Left ventricle myocardium inferior (tissue), 1 donor: ENCODE data around the gene ZNF474. TPM values are rescaled to one million over a fixed set of nuclear protein-coding genes. Genes with fewer than 3 reads are reported as not detected.

Experiments used
- DNase-seq: peaks from one replicate; pipeline ENCODE4 v3.0.0-alpha.2; 2020
- H3K27ac ChIP-seq: fragments of 200-600 bp; replicated peaks from 2 replicates; pipeline ENCODE4 v1.8.0; 2021
- H3K27me3 ChIP-seq: fragments of 200-600 bp; 2 replicates; pipeline ENCODE4 v1.8.0; 2021; ENCODE audit warnings: low read depth
- H3K36me3 ChIP-seq: fragments of 200-600 bp; 2 replicates; pipeline ENCODE4 v1.8.0; 2021
- H3K4me1 ChIP-seq: fragments of 200-600 bp; 2 replicates; pipeline ENCODE4 v1.8.0; 2021
- H3K4me3 ChIP-seq: fragments of 200-600 bp; 2 replicates; pipeline ENCODE4 v1.8.0; 2021; ENCODE audit warnings: mild to moderate bottlenecking, moderate library complexity
- H3K9me3 ChIP-seq: fragments of 200-600 bp; replicated peaks from 2 replicates; pipeline ENCODE4 v1.8.0; 2021
- intact Hi-C: fragments of 100-400 bp; cut with micrococcal nuclease; formaldehyde crosslinking; loops from one replicate; pipeline ENCODE4 v1.11.0; 2022
- total RNA-seq: library from RNA; stranded (reverse); fragmentation: NEBNext Ultra II Directional; extraction: Animal tissue kit (Norgen Biotek cat#: 25700); gene quantifications from one replicate; pipeline ENCODE4 v1.2.1, GENCODE V29; 2021
- TF ChIP-seq, protein P1 (sequence below): fragments of 200-600 bp; IDR thresholded peaks from 2 replicates; pipeline ENCODE4 v1.8.0; 2021; ENCODE audit warnings: antibody characterized with exemption, mild to moderate bottlenecking, borderline replicate concordance
- donor health status: DM: no; HTN: yes; CAD: no; lungs with severe emphysema.

The ZNF474 gene
- total RNA-seq, 1 donor from 2014 or later, result not detected

DNA sequence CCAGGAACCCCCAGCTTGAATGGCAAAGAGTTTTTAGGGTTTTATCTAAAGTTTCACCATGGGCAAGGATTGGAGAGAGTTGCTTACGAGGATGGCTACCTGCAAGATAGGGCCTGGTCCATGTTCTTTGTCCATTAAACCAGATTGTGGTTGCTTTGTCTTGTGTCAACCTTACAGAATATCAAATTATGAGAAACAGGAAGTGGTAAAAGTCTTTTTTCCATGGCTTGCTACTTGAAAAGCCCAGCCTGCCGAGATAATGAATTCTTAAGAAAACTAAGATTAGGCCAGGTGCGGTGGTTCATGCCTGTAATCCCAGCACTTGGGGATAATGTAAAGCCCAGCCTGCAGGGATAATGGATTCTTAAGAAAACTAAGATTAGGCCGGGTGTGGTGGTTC, 24.4 kb downstream of the ZNF474 start:
- H3K27me3 ChIP-seq, result no peaks in the 10 kb centered on the region
- no peaks in the 10 kb centered on the region for H3K4me1 ChIP-seq
- H3K36me3 ChIP-seq, result no peaks in the 10 kb centered on the region
- TF ChIP-seq, protein P1, sequence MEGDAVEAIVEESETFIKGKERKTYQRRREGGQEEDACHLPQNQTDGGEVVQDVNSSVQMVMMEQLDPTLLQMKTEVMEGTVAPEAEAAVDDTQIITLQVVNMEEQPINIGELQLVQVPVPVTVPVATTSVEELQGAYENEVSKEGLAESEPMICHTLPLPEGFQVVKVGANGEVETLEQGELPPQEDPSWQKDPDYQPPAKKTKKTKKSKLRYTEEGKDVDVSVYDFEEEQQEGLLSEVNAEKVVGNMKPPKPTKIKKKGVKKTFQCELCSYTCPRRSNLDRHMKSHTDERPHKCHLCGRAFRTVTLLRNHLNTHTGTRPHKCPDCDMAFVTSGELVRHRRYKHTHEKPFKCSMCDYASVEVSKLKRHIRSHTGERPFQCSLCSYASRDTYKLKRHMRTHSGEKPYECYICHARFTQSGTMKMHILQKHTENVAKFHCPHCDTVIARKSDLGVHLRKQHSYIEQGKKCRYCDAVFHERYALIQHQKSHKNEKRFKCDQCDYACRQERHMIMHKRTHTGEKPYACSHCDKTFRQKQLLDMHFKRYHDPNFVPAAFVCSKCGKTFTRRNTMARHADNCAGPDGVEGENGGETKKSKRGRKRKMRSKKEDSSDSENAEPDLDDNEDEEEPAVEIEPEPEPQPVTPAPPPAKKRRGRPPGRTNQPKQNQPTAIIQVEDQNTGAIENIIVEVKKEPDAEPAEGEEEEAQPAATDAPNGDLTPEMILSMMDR, result no peak
- no peak overlapping the region for H3K4me3 ChIP-seq
- H3K27ac ChIP-seq, result no peak overlapping the region
- intact Hi-C loops, result no loop called here
- no peaks in the 10 kb centered on the region for H3K9me3 ChIP-seq
- no peak for DNase-seq

GRCh38 chr5:122154491-122154890, 25.1 kb downstream of the ZNF474 start:
- no peaks in the 10 kb centered on the region for H3K36me3 ChIP-seq
- no peak overlapping the region for H3K4me3 ChIP-seq
- TF ChIP-seq, protein P1, result no peak
- no peak for DNase-seq
- intact Hi-C loops, result no loop called here
- H3K27ac ChIP-seq, result no peak overlapping the region
- no peaks in the 10 kb centered on the region for H3K9me3 ChIP-seq
- no peaks in the 10 kb centered on the region for H3K4me1 ChIP-seq
- H3K27me3 ChIP-seq, result no peaks in the 10 kb centered on the region

DNA sequence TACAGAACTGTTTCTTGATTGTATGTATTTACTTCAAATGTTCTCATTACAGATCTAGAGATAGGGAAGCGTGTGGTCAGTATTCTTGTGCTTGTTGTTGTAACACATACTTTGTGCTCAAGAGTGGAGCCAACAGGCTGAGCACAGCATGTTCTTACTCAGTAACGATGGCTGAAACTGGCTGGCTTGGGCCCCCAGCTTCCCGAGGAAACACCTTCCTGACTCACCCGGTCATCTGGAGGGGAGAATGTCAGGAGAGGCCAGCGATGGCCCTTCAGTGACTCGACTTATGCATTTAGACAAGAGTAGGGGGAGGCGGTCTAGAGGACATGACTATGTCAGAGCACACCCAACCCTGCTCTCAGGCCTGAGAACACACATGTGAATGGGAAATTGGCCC, 25.6 kb downstream of the ZNF474 start:
- no peak overlapping the region for H3K27ac ChIP-seq
- no peak overlapping the region for H3K4me3 ChIP-seq
- no peak for DNase-seq
- no peaks in the 10 kb centered on the region for H3K4me1 ChIP-seq
- TF ChIP-seq, protein P1, result no peak
- H3K36me3 ChIP-seq, result no peaks in the 10 kb centered on the region
- intact Hi-C loops, result no loop called here
- no peaks in the 10 kb centered on the region for H3K27me3 ChIP-seq
- no peaks in the 10 kb centered on the region for H3K9me3 ChIP-seq

DNA sequence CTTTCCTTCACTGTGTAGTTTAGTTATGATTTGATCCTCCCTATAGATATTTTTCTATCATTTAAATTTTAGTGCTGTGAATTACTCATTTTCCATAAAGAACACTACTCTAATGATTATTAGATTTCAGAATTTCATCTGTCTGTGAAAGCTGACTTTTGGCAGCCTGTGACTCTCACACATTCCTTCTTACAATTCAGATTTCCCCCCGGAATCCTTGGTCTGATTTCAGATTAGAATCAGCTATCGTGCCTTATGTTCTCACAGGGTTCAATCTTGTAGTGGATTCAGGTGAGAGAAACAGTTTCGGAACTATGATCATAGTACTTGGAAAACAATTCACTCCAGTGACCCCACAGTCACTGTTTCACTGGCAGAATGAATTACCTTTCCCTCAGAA, 26.2 kb downstream of the ZNF474 start:
- H3K27ac ChIP-seq, result no peak overlapping the region
- TF ChIP-seq, protein P1, result no peak
- H3K36me3 ChIP-seq, result no peaks in the 10 kb centered on the region
- intact Hi-C loops, result no loop called here
- no peaks in the 10 kb centered on the region for H3K27me3 ChIP-seq
- H3K4me1 ChIP-seq, result no peaks in the 10 kb centered on the region
- no peaks in the 10 kb centered on the region for H3K9me3 ChIP-seq
- H3K4me3 ChIP-seq, result no peak overlapping the region
- no peak for DNase-seq

DNA sequence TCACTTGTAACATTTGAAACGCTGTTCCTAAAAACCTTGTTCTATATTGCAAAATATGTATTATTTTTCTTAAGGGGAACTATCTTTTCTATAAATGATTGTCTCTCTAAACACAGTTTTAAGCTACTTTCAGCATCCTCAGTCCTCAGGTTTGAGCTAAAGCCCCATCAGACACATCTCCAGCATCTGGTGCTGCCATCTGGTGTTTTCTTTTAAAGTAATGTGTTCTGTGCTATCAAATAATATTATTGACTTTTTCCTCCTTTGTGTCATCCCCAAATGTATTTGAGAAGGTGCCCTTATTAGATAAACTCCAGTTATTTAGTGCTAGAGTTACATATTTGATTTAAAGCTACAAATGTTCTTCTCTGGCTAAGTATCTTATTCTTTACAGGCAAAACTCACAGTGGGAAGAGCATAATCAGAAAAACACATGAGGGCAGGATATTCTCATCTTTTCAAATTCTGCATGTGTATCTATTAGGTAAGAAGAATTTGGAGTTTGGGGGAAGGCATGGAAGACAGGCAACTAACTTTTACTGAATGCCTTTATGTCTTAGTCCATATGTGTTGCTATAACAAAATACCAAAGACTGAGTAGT, 27.5 kb downstream of the ZNF474 start:
- Histone ChIP-seq H3K4me1 (no peaks in the 10 kb centered on the region), H3K27ac (no peak overlapping the region), H3K9me3 (no peaks in the 10 kb centered on the region), H3K27me3 (no peaks in the 10 kb centered on the region), H3K4me3 (no peak overlapping the region), H3K36me3 (no peaks in the 10 kb centered on the region)
- TF ChIP-seq, protein P1, result peak; percentile 33
- intact Hi-C loops, result no loop called here
- DNase-seq, result no peak
